ENCODE data around the gene PEDS1.

- TF ChIP-seq CTCF (conservative IDR thresholded peaks at IDR 0.05) (no peak), ZFX (IDR thresholded peaks at IDR 0.05) (no peak)
Observed at GRCh38 chr20:50196248-50196647, 42.7 kb upstream of the PEDS1 start.

All from C4-2B (cell line).